ENCODE measurements around the gene MSX1. TPM values are rescaled to one million over a fixed set of nuclear protein-coding genes. Genes with fewer than 3 reads are reported as not detected.

The MSX1 gene
- total RNA-seq, 1 experiment from 2014 or later, result 59.9 TPM

DNA sequence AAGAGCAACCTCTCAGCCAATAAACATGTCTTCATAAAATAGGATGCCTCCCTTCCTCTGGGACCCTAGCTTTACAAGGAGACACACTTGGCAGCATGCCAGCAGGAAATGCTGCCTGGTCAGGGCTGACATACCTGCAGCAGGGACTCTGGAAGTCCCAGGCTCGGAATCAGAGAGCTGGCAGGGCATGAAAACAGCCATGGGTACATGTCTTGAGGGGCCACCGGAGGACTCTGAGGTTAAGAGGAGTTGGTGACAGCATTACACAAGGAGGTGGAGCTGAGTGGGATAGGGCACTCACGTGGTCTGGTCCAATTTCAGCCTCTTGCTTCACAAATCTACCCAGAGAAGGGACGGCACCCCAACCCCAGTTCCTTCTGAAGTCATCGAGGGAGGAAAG, 15.7 kb downstream of the MSX1 start:
- no peaks in the 10 kb centered on the region for H3K9me2 ChIP-seq (ENCODE audit: insufficient read depth)
- TF ChIP-seq EZH2phosphoT487 (IDR thresholded peaks at IDR 0.05; ENCODE audit: borderline replicate concordance) (no peak), CEBPB (IDR thresholded peaks at IDR 0.05; ENCODE audit: low read depth) (no peak), TCF7L2 (IDR thresholded peaks at IDR 0.05; ENCODE audit: borderline replicate concordance, extremely low read depth, insufficient read depth, insufficient read length) (no peak), POLR2A (IDR thresholded peaks at IDR 0.05; ENCODE audit: borderline replicate concordance, extremely low read depth, insufficient read depth, insufficient read length) (no peak), SIN3A (IDR thresholded peaks at IDR 0.05; ENCODE audit: low read depth) (no peak), CBX3 (IDR thresholded peaks at IDR 0.05; ENCODE audit: low read depth) (no peak), SP1 (IDR thresholded peaks at IDR 0.05; ENCODE audit: low read depth) (no peak), YY1 (IDR thresholded peaks at IDR 0.05; ENCODE audit: extremely low read depth, insufficient replicate concordance, low read depth, low read length) (no peak), EGR1 (IDR thresholded peaks at IDR 0.05; ENCODE audit: low read depth) (no peak), ZFX (IDR thresholded peaks at IDR 0.05) (no peak), CTCF (IDR thresholded peaks at IDR 0.05 in 2 of 3, conservative IDR thresholded peaks at IDR 0.05 in 1 of 3; ENCODE audit: borderline replicate concordance in 1 of 3, insufficient read depth in 1 of 3, low read depth in 2 of 3, low read length in 2 of 3) (no peak), ELF1 (IDR thresholded peaks at IDR 0.05; ENCODE audit: borderline replicate concordance, low read depth) (no peak)
- POLR2A ChIA-PET, result no interaction called here
- H3K27ac ChIP-seq (ENCODE audit: low read depth, low read length), result no peak overlapping the region
- intact Hi-C loops (cut with micrococcal nuclease), result no loop called here
- H3K9ac ChIP-seq (ENCODE audit: low read length), result no peak overlapping the region
- no peak overlapping the region for H3K4me2 ChIP-seq (ENCODE audit: low read length)
- no TSS peak for BruUV-seq (replicated peaks)
- H3K4me3 ChIP-seq (replicated peaks in 1 of 2; ENCODE audit: low read depth in 1 of 2, low read length in 2 of 2), result no peak overlapping the region
- peaks cover 0 to 8% of the 10 kb centered on the region in 2 experiments; a peak in 1 of 4 replicates for H3K4me1 ChIP-seq (ENCODE audit: control insufficient read depth in 1 of 2, insufficient read depth in 2 of 2, low read length in 2 of 2)
- RAD21 ChIA-PET (ENCODE audit: low non-redundant PET in 1 of 2, low total read pairs in 2 of 2, uncharacterized antibody in 2 of 2, unreplicated experiment in 2 of 2), result no interaction called here
- no peaks in the 10 kb centered on the region for H4K20me1 ChIP-seq (ENCODE audit: insufficient read depth)
- H3K27me3 ChIP-seq (ENCODE audit: insufficient read depth, low read length), result no peaks in the 10 kb centered on the region
- H2AFZ ChIP-seq (ENCODE audit: low read depth, low read length, poor library complexity, severe bottlenecking), result no peak overlapping the region
- no peaks in the 10 kb centered on the region for H3K9me3 ChIP-seq (ENCODE audit: control insufficient read depth in 1 of 2, insufficient read depth in 1 of 2, low read depth in 1 of 2, low read length in 2 of 2)
- ATAC-seq, result no peak
- no peak for DNase-seq (ENCODE audit: low read depth, low spot score)
- CTCF ChIA-PET, result interaction anchor here (1.3 kb wide), 1 partner anchor 392 kb away, joined by 3 read pairs; no protein-coding TSS in a partner anchor
- no peaks in the 10 kb centered on the region for H3K36me3 ChIP-seq (ENCODE audit: control insufficient read depth in 1 of 2, insufficient read depth in 2 of 2, low read length in 2 of 2)
- H3K79me2 ChIP-seq (ENCODE audit: insufficient read depth, low read length), result no peaks in the 10 kb centered on the region

Measured in HCT116 (cell line).